ENCODE measurements around the gene ZMYM1.
"Not testable (repeated sequence)": the region's sequence is repeated elsewhere in the genome, so short reads cannot be mapped to it uniquely, and the experiment has no call there.

ZMYM1 gene

DNA sequence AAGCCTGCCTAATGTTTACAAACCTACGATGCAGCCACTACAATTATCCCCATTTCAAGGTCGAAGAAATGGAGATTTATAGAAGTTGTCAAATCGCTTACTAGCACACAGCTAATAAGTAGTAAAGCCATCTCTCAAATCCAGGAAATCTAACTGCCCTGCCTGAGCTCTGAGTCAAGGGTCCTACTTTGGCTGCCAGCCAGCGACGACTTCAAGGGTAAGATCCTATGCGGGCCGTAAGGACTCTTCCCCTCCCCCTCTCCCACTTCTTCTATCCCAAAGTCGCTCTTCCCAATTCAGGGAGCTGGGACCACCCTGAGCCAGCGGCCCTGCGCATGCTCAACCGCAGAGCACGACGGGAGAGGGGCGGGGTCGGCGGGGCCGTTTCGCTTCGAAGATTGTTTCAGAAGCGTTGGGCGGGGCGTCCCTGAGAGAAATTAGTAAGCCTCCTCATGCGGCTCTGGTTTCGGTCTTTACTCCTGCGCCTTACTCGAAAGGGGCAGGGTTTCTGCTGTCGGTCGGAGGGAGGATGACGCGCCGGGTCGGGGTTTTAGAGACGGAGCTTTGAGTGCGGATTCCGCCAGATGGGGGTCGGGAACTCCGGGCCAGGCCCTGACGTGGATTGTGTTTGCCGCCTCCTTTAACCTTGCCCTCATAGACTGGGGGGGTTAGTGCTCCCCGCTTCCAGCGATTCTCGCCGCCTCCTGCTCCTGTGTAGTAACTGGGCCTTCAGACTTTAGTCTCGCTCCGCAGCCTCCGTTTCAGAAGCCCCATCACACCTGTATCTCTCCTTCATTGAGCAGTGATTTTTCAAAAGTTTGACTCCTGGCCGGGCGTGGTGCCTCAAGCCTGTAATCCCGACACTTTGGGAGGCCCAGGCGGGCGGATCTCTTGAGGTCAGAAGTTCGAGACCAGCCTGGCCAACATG lies at the start of gene ZMYM1:
Gene ZMYM1, plus strand, starts transcription at position 383 of the 928 bp plus-strand sequence. CDS start 14,603 bp downstream, outside the sequence.
- H3K4me1 Mint-ChIP-seq: peaks cover 43% of the 10 kb centered on the region
- no peaks in the 10 kb centered on the region for H3K27me3 Mint-ChIP-seq
- H3K36me3 Mint-ChIP-seq: peaks cover 12% of the 10 kb centered on the region
- peak within 1 kb of the TSS; percentile 97 for H3K4me3 Mint-ChIP-seq
- H3K27ac Mint-ChIP-seq: peak within 1 kb of the TSS; percentile 98
- H3K9me3 Mint-ChIP-seq: no peaks in the 10 kb centered on the region

DNA sequence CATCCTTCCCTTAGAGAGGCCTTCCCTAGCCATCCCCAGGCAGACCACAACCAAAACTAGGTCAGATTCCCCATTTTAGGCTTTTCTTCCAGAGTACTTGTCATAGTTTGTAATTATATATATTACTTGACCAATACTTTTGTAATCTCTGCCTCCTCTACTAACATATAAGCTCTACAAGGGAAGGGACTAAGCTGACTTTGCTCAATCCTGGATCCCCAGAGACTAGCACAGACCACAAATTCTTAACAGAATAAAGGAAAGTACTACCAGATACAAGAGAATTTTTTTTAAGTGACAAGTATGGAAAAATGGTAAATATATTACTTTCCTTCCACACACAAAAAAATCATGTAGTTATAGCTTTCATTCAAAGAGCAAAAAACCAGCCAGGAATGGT lies 49.4 kb upstream of the ZMYM1 start:
- H3K27ac Mint-ChIP-seq: peak overlapping the region; percentile 56
- peaks cover 48% of the 10 kb centered on the region for H3K4me1 Mint-ChIP-seq
- peaks cover 24% of the 10 kb centered on the region for H3K36me3 Mint-ChIP-seq
- peak overlapping the region; percentile 100 for H3K4me3 Mint-ChIP-seq
- peaks cover 6% of the 10 kb centered on the region for H3K9me3 Mint-ChIP-seq
- H3K27me3 Mint-ChIP-seq: no peaks in the 10 kb centered on the region

DNA sequence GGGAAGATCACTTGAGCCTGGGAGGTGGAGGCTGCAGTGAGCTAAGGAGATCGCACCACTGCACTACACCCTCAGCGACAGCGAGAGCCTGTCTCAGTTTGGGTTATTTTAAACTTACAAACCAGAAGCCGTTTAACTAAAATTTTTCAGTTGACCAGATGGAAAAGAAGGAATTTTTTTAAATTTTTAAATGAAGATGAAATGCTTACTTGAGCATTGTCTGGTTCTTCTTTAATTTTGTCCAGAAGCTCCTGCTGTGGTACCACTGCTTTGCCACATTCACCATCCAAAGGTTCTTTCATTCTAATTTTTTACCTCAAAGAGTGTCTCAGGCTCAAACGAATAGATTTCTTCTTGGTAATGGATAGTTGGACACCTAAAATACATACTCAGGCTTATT lies 48.8 kb upstream of the ZMYM1 start:
- Mint-ChIP-seq H3K4me3 (peak overlapping the region; percentile 100), H3K27ac (peak overlapping the region; percentile 99), H3K9me3 (peaks cover 6% of the 10 kb centered on the region), H3K4me1 (peaks cover 47% of the 10 kb centered on the region), H3K27me3 (no peaks in the 10 kb centered on the region), H3K36me3 (peaks cover 24% of the 10 kb centered on the region)

DNA sequence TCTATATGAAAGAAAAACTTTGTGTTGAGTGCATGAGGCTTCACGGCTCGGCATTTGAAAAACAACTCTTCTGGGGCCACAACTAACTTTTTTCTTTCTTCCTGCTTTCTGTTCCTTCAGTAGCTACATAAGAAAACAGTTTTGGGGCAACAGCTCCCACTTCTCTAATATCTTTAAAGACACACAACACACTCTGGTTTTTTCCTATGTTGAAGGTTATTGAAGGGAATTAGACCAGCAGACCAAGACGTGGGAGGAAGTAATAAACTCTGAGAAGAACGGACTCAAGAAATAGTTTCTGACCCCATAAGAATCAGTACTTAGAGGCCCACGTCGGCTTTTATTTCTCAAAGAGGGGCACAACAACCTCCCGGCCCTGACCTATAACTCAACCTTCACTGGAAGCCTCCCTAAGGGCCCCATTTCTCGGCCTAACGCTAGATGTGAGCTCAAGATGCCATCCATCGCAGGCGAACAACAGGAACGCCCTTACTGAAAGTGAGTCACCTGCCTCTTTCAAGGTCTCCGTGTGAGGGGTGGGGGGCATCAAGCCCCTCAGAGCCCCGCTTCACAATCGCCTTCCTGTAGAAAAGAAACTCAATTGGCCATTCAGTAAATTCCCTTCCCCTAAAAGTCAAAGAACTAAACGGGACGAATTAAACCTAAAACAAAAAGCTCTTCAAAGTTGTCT lies 48.3 kb upstream of the ZMYM1 start:
- H3K9me3 Mint-ChIP-seq: peaks cover 6% of the 10 kb centered on the region
- H3K27me3 Mint-ChIP-seq: no peaks in the 10 kb centered on the region
- peak overlapping the region; percentile 100 for H3K4me3 Mint-ChIP-seq
- peak overlapping the region; percentile 99 for H3K27ac Mint-ChIP-seq
- peaks cover 23% of the 10 kb centered on the region for H3K36me3 Mint-ChIP-seq
- H3K4me1 Mint-ChIP-seq: peaks cover 42% of the 10 kb centered on the region

DNA sequence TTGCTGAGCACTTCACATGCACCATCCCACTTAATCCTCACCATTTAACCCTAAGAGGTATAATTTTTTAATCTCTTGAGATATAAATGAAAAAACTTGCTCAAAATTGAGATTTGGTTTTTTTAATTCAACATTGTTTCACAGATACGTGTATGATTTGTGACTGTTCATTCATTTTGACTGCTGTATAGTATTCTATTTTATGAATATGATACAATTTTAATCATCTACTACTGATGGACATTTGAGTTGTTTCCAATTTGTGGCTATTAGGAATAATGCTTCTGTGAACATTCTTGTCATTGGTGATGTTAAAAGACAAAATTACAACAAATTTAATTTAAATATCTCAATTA lies 46.8 kb upstream of the ZMYM1 start:
- peaks cover 13% of the 10 kb centered on the region for H3K36me3 Mint-ChIP-seq
- H3K27me3 Mint-ChIP-seq: no peaks in the 10 kb centered on the region
- H3K27ac Mint-ChIP-seq: no peak overlapping the region
- H3K4me3 Mint-ChIP-seq: peak overlapping the region; percentile 100
- H3K4me1 Mint-ChIP-seq: peaks cover 30% of the 10 kb centered on the region
- peaks cover 6% of the 10 kb centered on the region for H3K9me3 Mint-ChIP-seq

DNA sequence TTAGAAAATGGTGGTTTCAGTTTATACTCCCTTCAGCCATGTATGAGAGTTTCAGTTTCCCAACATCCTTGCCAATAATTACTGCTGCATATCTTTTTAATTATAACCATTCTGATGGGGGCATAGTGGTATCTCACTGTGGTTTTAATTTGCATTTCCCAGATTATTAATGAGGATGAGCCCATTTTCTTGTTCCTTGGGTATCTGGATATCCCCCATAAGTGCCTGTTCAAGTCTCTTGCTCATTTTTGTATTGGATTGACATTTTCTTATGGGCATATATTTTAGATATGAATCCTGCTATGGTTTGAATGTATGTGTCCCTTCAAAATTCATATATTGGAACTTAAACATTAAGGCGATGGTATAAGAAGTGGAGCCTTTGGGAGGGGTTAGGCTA lies 45.8 kb upstream of the ZMYM1 start:
- peaks cover 9% of the 10 kb centered on the region for H3K36me3 Mint-ChIP-seq
- no peak overlapping the region for H3K27ac Mint-ChIP-seq
- no peaks in the 10 kb centered on the region for H3K27me3 Mint-ChIP-seq
- H3K4me1 Mint-ChIP-seq: peaks cover 25% of the 10 kb centered on the region
- H3K9me3 Mint-ChIP-seq: peaks cover 6% of the 10 kb centered on the region
- no peak overlapping the region for H3K4me3 Mint-ChIP-seq

DNA sequence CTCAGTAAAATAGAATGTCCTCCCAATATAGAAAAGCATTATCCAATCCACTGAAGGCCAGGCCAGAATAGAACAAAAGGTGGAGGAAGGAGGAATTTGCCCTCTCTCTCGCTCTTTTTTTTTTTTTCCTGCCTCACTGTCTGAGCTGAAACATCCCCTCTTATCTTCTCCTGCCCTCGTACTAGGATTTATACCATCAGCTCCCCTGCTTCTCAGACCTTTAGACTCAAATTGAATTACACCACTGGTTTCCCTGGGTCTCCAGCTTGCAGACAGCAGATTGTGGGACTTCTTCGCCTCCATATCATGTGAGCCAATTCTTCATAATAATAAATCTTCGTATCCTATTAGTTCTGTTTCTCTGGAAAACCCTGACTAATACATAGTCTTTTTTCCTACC lies 42.6 kb upstream of the ZMYM1 start:
- peaks cover 6% of the 10 kb centered on the region for H3K9me3 Mint-ChIP-seq
- H3K27ac Mint-ChIP-seq: no peak overlapping the region
- no peaks in the 10 kb centered on the region for H3K27me3 Mint-ChIP-seq
- H3K36me3 Mint-ChIP-seq: peaks cover 5% of the 10 kb centered on the region
- no peaks in the 10 kb centered on the region for H3K4me1 Mint-ChIP-seq
- H3K4me3 Mint-ChIP-seq: no peak overlapping the region

DNA sequence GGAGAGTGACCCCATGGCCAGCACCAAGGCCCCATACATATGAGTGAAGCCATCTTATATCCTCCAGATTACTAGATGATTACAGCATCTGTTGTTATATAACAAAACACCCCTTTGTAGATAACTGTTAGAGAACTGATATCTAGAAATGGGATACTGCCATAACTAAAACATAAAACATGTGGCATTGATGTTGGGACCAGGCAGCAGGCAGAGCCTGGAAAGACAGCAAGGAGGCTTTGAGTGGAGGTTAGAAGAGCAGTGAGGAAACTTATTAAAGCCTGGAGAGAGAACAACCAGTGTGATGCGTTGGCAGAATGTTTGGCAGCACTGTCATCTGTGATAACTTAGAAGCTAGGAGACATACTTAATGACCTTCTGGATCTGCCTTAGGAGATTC lies 42.0 kb upstream of the ZMYM1 start:
- H3K27ac Mint-ChIP-seq: no peak overlapping the region
- peaks cover 6% of the 10 kb centered on the region for H3K9me3 Mint-ChIP-seq
- no peak overlapping the region for H3K4me3 Mint-ChIP-seq

DNA sequence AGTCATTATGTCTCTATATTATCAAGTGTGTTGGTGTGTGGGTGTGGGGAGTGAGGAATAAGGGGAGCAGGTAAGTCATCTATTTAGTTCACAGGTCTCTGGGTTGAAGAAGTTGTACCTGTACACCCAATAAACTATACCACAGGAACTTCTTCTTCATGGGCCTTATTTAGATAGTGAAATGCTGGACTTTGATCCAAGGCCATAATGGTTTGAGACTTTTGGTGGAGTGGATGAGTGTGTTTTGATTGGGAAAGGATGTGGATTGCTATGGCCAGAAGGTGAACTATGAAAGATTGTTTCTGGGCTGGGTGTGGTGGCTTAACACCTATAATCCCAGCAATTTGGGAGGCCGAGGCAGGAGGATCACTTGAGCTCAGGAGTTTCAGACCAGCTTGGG lies 40.5 kb upstream of the ZMYM1 start:
- Mint-ChIP-seq H3K4me3 (no peak overlapping the region), H3K27ac (no peak overlapping the region), H3K9me3 (peaks cover 5% of the 10 kb centered on the region), H3K36me3 (peaks cover 3% of the 10 kb centered on the region), H3K27me3 (no peaks in the 10 kb centered on the region), H3K4me1 (no peaks in the 10 kb centered on the region)

More for the DNA sequence above, 42.0 kb upstream of the ZMYM1 start:
- Mint-ChIP-seq H3K27me3 (no peaks in the 10 kb centered on the region), H3K36me3 (peaks cover 5% of the 10 kb centered on the region), H3K4me1 (no peaks in the 10 kb centered on the region)

DNA sequence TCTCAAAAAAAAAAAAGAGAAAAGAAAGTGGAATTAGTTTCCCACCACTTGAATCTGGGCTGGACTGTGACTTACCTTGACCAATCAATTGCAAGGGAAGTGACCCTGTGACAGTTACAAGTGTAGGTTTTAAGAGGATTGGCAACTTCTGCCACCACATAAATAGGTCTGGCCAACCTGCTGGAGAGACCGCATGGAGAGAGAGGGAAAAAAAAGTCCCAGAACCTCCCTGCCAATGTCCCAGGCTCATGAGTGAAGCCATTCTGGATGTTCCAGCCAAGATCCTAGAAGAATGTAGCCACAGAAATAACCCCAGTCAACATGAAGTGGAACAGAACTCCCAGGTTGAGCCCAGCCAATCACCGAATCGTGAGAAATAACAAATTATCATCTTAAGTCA lies 35.7 kb upstream of the ZMYM1 start:
- no peak overlapping the region for H3K4me3 Mint-ChIP-seq
- H3K36me3 Mint-ChIP-seq: no peaks in the 10 kb centered on the region
- no peaks in the 10 kb centered on the region for H3K4me1 Mint-ChIP-seq
- H3K27ac Mint-ChIP-seq: no peak overlapping the region
- no peaks in the 10 kb centered on the region for H3K27me3 Mint-ChIP-seq
- H3K9me3 Mint-ChIP-seq: no peaks in the 10 kb centered on the region

DNA sequence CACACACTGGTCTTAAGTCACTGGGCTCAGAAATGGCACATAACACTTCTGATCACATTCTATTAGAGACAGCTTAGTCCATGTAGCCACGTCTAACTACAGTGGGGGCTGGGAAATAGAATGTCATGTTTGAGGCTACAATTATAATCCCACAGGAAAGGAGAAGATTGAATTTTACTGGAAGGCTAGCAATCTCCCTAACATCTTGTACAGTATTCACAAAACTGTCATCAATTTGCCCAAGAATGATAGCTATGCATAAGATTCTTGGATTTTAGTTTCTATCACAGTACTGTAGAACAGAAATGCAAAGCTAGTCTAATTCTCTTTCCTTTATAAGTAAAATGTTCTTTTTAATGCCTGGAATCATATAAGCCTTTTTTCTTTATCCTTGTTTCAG lies 34.8 kb upstream of the ZMYM1 start:
- no peaks in the 10 kb centered on the region for H3K36me3 Mint-ChIP-seq
- no peaks in the 10 kb centered on the region for H3K9me3 Mint-ChIP-seq
- H3K27me3 Mint-ChIP-seq: no peaks in the 10 kb centered on the region
- no peak overlapping the region for H3K4me3 Mint-ChIP-seq
- H3K27ac Mint-ChIP-seq: no peak overlapping the region
- no peaks in the 10 kb centered on the region for H3K4me1 Mint-ChIP-seq

DNA sequence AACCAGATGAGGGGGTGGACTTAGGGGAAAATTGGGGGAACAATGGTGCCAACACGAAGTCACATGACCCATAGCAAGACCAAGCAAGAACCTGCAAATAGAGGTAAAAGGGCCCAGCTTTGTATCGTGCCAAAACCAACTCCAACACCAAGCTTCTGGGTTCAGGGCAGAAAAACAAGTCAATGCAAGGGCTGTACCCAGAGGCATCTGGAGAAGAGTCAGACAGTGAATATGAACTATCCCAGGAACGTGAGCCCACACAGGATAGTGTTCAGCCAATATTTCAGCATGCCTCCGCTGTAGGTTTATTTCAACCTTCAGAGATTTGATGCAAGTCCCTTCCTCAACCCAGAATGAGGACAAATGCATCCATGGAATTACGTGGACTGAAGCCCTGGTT lies 32.5 kb upstream of the ZMYM1 start:
- H3K36me3 Mint-ChIP-seq: no peaks in the 10 kb centered on the region
- H3K4me3 Mint-ChIP-seq: no peak overlapping the region
- no peak overlapping the region for H3K27ac Mint-ChIP-seq
- no peaks in the 10 kb centered on the region for H3K4me1 Mint-ChIP-seq
- H3K9me3 Mint-ChIP-seq: no peaks in the 10 kb centered on the region
- H3K27me3 Mint-ChIP-seq: no peaks in the 10 kb centered on the region

DNA sequence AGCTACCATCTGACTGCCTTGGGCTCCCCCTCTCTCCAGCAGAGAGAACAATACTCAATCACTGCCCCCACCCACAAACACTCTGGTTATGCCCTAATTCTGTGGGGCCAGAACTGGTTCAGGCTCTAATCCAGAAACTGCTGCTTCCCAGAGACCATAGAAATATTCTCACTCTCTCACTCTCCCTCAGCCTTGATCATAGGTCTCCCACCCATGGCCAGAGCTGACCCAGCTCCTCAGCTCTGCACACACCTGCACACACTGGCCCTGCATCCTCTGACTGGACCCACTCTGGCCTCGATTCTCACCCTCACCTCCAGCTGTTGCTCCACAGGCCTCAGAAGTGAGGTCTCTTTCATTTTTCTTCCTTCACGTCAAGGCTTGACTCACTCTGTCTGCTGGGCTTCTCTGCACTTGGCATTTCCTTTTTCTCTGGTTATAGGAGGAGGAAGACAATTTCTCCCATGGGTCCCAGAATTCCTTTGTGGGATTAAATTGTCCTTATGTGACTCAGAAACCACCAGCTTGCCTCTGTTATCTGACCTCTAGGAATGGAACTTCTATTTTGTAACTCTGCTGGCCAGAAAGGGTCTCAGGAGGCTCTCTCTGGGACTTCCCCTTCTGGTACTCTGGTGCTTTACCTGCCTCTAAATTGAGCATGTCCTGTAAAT lies 31.9 kb upstream of the ZMYM1 start:
- no peaks in the 10 kb centered on the region for H3K9me3 Mint-ChIP-seq
- H3K4me1 Mint-ChIP-seq: no peaks in the 10 kb centered on the region
- H3K27ac Mint-ChIP-seq: peak overlapping the region; percentile 66
- no peaks in the 10 kb centered on the region for H3K36me3 Mint-ChIP-seq
- H3K4me3 Mint-ChIP-seq: no peak overlapping the region
- H3K27me3 Mint-ChIP-seq: no peaks in the 10 kb centered on the region

DNA sequence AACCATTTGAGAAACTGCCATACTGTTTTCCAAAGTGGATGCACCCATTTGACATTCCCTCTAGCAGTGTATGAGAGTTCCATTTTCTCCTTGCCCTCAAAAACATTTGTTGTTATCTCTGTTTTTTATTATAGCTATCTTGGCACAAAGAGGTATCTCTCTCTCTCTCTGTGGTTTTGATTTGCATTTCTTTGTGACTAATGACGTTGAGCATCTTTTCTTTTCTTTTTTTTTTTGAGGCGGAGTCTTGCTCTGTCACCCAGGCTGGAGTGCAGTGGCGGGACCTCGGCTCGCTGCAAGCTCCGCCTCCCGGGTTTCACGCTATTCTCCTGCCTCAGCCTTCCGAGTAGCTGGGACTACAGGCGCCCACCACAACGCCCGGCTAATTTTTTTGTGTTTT lies 30.1 kb upstream of the ZMYM1 start:
- H3K36me3 Mint-ChIP-seq: no peaks in the 10 kb centered on the region
- H3K4me1 Mint-ChIP-seq: no peaks in the 10 kb centered on the region
- H3K27ac Mint-ChIP-seq: no peak overlapping the region
- H3K27me3 Mint-ChIP-seq: no peaks in the 10 kb centered on the region
- H3K9me3 Mint-ChIP-seq: no peaks in the 10 kb centered on the region
- H3K4me3 Mint-ChIP-seq: no peak overlapping the region

DNA sequence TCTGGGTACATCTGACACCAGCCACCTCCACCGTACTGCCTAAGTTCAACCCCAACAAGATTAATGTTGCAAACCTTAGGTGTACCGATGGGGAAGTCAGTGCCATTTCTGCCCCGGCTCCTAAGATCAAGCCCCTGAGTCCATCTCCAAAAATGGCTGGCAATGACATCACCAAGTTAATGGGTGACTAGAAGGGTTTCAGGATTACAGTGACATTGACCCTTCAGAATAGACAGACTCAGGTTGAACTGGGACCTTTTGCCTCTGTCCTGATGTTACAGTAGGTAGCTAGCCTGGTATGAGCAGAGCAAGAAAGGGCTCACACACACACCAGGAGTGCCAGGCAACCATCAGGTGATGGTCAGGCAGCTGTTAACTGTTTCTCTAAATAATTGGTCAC lies 25.8 kb upstream of the ZMYM1 start:
- no peaks in the 10 kb centered on the region for H3K36me3 Mint-ChIP-seq
- H3K4me3 Mint-ChIP-seq: no peak overlapping the region
- no peaks in the 10 kb centered on the region for H3K4me1 Mint-ChIP-seq
- H3K27ac Mint-ChIP-seq: no peak overlapping the region
- no peaks in the 10 kb centered on the region for H3K9me3 Mint-ChIP-seq
- peaks cover 5% of the 10 kb centered on the region for H3K27me3 Mint-ChIP-seq

DNA sequence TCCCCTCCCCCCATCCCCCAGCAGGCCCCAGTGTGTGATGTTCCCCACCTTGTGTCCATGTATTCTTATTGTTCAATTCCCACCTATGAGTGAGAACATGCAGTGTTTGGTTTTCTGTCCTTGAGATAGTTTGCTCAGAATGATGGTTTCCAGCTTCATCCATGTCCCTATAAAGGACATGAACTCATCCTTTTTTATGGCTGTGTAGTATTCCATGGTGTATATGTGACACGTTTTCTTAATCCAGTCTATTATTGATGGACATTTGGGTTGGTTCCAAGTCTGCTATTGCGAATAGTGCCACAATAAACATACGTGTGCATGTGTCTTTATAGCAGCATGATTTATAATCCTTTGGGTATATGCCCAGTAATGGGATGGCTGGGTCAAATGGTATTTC lies 24.9 kb upstream of the ZMYM1 start:
- not testable (repeated sequence) for H3K36me3 Mint-ChIP-seq, H3K27ac Mint-ChIP-seq, H3K4me1 Mint-ChIP-seq, H3K9me3 Mint-ChIP-seq, H3K27me3 Mint-ChIP-seq, H3K4me3 Mint-ChIP-seq

Data from activated naive CD4-positive, alpha-beta T cell treated with anti-CD3 and anti-CD28 coated beads, Interleukin-2, amount 50 U/mL, for 24 hours (primary cell).